GM19238 (cell line): Measurements from ENCODE around the gene IL24.
A peak's percentile ranks its signal among the peaks of the same experiment; 100 is the strongest.
"Not testable (repeated sequence)": the region's sequence is repeated elsewhere in the genome, so short reads cannot be mapped to it uniquely, and the experiment has no call there.

Experiments used
- DNase-seq: peaks from one replicate; pipeline ENCODE4 v3.0.0; 2011; ENCODE audit warnings: low spot score; ENCODE audit not compliant: insufficient read length

The IL24 gene

DNA sequence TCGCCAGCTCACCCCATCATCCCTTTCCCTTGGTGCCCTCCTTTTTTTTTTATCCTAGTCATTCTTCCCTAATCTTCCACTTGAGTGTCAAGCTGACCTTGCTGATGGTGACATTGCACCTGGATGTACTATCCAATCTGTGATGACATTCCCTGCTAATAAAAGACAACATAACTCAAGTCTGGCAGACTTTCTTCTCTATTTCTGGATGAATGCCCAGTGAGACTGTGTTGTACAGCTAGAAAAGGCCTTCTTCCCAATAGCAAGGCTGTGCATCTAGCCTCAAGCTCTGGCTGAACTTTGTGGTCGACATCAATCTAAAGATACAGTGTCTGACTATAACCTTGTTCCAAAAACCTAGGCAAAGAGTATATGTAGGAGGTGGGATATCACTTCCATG is 6.4 kb downstream of the IL24 start:
- DNase-seq = no peak

DNA sequence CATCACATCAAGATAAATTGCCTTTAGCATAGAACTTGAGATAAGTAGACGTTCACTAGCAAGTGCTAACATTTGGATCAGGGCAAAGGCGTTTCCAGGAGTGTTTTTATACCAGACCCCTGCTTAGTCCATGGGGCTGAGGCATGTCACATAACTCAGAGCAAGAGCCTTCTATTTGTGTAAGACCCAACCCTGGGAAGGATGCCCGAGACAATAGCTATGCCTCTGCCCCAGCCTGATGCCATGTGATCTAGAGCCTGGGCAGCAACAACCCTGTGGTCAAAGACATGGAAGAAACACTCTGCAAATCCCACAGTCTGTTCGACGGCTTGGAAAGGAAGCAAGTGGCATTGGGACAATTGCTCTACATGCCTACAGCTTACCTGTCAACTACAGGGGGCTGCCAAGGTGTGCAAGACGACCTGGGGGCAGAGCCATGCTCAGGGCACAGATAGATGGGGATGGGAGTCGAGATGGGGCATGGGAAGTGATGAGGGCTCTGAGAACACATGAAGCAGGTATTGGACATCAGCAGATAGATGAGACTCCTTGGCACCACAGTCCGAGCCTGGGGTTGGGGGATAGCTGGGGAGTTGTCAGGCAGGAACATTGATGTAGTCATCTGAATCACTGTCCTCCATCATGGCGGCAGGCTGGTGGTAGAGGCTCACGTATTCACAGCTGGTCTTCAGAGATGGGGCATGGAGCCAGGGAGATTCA is 7.3 kb downstream of the IL24 start:
- DNase-seq = no peak

DNA sequence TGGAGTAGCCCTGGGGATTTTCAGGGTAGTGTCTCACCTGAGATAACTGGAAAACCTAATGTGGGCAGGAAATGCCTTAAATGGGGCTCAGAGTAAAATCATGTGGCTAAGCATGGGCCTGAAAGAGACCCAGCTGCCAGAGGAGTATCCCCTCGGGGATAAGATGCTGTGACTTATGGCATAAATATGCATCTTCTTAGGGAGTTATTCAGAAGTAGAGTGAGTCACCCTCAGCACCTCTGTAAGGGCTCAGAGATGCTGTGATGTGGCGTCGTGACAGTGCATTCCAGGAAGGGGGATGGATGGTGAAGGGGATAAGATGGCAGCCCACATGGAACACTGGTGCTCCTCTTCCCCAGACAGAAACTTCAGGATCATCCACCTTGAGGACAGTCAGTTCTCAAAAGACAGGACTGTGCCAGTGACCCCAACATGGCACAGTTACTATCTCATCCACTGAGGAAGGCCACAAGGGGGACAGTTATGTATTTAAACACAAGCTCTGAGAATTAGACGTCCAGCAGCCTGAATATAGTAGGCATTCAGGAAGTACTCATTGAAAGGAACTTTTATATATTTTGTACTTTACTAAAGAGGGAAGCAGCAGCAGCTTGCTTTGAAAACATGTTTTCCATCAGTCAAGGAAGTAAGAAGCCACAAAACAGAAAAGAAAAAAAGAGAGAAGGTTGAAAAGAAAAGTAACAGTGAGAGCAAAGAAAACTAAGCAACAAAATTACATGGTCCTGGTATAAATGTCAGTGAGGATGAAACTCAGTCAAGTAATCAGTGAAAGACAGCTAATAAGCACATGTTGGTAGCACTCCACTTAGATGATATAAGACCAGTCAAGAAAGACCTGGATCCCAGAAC is 8.3 kb downstream of the IL24 start:
- DNase-seq = no peak

DNA sequence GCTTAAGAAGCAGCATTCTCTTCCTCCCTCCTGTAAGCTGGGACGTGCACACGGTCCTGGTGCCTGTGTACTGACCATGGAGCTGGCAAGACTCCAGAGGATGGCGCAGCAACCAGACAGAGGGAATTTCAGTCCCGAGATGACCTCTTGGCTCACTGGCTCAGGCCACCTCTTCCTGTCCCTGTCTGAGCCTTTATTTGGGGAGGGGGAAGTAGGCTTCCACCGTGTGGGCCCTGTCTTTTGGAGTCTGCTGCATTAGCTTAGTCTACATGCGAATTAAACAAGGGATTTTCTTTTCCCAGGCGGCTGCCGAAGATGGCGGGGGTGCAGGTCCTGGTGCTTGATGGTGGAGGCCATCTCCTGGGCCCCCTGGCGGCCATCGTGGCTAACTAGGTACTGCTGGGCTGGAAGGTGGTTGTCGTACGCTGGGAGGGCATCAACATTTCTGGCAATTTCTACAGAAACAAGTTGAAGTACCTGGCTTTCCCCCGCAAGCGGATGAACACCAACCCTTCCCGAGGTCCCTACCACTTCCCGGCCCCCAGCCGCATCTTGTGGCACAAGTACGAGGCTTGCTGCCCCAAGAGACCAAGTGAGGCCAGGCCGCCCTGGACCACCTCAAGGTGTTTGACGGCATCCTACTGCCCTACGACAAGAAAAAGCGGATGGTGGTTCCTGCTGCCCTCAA is 10.2 kb downstream of the IL24 start:
- no peak for DNase-seq

DNA sequence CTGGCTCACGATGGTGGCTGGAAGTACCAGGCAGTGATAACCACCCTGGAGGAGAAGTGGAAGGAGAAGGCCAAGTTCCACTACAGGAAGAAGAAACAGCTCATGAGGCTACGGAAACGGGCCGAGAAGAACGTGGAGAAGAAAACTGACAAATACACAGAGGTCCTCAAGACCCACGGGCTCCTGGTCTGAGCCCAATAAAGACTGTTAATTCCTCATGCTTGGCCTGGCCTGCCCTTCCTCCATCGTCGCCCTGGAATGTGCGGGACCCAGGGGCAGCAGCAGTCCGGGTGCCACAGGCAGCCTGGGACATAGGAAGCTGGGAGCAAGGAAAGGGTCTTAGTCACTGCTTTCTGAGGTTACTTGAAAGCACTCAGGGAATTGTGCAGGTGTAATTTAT is 10.8 kb downstream of the IL24 start:
- no peak for DNase-seq

DNA sequence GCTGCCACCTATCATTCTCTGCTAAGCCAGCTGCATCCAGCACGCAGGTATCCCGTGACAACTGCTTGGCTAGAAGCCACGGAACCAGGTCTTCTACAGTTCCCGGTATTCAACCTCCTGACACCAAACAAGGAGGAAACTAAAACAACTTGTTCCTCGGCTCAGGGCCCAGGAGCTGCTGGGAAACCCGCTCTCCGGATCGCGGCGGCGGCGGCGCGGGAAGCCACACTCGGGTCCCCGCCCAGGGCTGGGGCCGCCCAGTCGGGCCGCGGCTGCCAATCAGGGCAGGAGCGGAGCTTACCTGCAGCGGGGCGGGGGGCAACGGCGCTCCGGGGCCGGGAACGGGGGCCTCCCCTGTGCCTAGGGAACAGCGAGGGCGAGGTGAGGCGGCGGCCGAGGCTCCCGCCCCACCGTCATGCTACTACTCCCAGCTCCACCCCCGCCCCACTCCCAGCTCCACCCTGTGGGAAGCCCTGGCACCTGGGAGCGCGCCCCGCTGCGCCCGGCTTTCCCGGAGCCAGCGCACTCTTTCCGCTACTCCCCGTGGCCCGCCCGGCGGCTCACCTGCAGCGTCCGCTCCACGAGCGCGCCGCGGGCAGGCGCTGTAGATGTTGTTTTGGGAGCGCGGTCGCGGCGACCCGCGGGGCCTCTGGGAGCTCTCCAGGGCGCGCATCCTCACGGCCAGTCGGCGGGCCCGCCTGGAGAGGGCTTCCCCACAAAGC is 12.1 kb downstream of the IL24 start:
- DNase-seq = no peak

DNA sequence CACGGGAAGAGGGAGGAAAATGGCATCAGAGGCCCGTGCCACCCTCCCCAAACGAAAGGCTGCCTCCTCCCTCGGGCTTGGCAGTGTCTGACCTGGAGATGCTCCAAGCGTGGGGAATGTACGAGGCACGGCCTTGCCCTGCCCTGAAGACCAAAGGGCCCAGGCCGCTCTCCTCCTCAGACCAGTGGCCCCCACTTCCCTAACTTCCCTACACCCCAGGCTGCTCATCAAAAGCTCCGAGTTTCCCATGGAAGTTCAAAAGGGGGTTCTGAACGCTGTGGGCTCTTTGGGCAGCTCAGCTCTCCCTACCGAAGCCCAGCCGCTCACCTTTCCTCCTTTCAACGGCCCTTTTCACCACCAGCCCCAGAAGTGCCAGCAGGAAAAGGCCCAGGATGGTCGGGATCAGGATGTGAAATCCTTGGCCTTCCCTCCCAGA is 12.7 kb downstream of the IL24 start:
- DNase-seq = no peak

DNA sequence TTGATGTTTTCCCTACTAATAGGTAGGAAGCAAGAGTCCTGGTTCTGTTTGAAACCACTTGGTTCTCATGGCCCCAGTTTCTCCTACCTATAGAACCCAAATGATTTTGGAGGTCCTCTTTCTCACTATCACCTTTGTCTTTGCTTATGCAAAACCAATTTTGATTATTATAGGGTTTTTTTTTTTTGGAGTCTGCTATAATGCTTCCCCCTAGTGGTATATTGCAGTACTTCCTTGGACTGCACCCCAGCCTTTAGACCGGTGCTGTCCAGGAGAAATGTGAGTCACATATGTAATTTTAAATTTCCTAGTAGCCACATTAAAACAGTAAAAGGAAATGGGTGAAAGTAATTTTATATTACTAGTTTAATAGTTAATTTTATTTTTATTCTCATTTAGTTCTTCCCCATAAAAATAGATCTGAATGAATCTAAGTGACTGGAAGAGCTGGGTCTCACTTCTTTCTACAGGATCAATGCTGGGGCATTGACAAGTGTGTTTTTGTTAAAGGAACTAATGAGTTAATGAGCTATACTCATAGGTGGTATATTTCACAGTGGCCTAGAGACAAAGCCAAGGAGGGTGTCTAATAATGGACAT is 13.9 kb downstream of the IL24 start:
- DNase-seq = no peak

DNA sequence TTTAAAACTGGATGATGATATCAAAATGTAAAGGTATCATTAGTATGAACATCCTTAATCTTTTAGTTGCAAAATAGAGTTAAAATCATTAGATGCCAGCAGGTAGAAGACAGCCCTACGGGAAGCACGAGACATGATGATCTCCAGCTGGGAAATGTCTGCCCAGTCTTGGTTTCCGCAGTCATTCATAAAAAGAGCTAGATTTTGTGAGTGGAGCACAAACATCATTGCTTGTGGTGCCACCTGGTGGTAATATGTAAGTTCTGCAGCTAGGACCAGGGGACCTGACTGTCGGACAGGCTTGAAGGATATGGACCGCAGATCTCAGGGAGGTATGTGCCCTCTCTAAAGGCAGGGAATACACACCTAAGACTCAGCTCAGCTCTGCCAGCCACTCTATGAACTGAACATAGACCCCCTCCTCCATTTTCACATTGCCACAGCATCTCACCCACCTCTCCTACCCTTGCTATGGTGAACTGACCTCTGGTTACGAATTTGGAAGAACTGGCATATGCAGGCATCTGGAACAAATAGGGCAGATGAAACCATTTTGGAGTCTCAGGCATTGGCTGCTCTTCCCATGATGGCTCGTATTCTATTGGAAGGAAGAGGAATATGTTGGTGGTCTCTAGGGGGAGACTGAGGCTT is 15.3 kb downstream of the IL24 start:
- peak; percentile 60 for DNase-seq

DNA sequence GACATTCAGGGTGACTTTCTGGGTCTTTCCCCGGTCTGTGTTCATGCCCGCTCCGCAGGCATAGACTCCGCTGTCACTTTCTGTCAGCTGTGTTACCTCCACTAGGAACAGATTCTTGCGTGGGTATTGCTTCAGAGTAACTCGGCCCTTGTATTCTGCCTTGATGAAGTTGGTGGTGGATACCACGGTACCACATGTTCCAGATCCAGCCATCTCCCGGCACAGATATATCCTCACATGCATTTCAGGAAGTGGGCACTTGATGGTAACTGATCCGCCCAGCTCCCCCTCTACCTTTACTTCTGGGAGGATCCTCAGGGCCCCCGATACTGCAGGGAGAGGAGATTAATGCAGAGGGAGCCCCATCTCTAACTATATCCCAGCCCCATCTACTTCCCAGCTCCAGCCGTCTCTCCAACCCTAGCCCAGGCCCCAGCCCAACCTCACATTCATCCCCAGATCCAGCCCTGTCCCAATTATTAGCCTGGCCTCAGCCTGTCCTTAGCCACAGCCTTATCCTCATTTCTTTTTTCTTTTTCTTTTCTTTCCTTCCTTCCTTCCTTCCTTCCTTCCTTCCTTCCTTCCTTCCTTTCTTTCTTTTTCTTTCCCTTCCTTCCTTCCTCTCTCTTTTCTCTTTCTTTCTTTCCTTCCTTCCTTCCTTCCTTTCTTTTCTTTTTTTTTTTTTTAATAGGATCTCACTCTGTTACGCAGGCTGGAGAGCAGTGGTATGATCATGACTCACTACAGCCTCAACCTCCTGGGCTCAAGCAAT is 16.7 kb downstream of the IL24 start:
- DNase-seq = no peak

DNA sequence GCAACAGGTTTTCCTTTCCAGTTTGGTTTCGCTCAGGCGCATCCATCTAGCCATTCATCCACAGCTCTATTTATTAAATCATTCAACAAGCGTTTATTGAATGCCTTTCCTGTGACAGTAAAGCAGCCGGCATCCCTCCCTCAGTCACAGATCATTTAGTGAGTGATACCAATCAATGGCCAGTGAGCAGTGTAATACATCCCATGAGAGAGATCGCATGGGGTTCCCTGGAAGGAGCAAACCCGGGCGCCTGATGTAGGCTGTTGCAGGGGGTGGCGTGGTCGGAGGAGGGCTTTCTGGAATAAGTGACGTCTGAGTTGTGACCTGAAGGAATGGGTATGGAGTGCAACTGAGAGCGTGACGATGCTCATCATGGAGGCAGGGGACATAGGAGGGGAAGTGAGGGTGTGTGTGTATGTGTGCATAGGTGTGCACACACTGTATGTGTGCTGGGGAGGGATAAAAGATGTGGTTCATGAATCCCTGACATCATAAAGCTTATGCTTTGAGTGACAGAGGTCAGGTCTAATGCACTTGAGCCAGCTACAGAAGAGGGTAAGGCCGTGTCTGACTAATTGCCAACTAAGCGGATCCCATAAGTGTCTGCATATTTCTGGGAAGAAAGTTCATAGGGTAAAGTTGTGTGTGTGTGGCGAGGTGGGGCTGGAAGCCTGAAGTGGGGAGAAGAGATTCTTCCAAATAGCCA is 17.9 kb downstream of the IL24 start:
- DNase-seq = no peak

DNA sequence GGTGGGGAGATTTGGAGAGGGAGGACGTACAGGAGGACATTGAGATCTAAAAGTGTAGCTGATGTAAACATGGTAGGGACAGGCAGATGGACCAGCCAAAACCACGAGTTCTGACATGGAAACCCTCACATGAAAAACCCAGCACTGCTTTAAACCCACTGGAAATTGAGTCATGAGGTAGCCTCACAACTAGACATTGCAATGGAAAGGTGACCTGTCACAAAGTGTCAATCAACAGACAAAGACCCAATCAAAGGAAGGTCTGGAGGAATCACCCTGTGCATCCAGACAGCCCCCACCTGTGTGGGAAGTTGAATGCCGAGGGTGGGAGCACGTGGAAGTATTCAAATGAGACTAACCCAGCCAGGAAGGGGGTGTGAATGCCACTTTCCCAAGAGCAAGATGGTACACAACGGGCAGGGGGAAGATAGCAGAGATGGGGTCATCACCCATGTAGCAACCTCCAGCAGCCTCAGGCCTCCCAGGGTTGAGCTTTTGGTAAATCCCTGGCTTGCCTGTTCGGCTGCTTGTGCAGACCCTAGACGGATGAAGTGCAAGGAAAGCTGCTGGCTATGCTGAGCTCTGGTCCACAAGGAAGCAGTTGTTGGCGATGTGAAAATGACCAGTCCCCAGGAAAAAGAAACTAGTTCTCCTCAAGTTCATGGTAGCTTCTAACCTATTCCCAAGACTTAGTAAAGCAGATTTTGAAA is 18.9 kb downstream of the IL24 start:
- no peak for DNase-seq

DNA sequence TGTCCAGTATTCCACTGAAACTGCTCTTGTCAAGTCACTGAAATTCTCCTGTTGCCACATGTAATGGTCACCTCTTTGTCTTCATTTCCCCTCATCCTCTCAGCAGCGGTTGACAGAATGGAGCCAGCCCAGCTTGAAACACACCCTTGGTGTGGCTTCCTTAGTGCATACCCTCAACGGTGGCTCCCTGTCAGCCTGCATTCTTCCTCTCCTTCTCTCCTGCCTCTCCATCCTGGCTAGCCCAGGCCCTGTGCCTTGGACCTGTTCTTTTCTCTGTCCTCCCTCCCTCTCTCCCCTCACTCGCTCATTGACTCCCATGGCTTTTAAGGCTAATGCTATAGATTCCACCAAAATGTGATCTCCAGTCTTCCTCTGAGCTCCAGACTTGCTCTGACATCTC is 20.8 kb downstream of the IL24 start:
- DNase-seq = no peak

DNA sequence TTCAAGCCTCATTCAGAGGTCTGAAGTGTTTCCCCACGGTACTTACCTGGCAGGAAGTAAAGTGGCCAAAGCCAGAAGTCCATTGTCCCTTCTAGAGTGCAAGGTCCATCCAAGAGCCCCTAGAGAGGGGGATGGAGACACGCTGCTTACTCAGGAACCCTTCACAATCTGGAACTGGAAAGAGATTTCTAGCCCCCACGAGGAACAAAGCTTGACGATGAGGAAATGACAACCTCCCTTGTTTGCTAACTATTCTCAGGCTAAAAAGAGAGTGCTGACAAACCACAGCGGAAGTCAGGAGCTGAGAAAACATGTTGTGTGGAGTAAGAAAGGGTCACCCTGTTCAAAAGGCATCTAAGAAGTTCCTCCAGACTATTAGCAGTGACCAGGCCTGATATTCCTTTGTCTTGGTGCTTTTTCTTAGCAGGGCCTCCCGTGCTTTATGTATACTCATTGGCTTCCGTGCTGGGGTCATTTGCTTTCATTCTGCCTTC is 24.6 kb downstream of the IL24 start, which contains the start of gene FCMR:
TSS of gene FCMR (minus strand) at position 170 of the 494 bp plus-strand sequence. CDS start at position 83, 87 bp downstream.
- DNase-seq = no peak

DNA sequence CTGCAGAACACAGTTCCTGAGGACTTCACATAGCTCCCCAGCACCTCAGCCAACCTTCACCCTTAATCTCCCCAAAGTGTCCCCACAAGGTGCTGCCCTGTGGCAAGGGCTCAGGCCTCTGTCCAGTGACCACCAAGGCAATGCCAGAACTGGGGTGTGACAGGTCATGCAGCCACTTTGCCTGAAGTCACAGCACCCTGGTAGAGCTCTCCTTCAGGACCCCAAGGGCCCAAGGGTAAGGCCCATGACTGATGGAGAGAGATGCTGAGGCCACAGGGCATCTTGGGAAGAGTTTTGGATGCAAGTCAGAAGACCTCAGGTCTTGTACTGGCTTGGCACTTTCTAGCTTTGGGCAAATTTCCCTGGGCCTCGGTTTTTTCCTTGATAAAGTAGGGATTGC is 25.3 kb downstream of the IL24 start:
- DNase-seq = no peak

DNA sequence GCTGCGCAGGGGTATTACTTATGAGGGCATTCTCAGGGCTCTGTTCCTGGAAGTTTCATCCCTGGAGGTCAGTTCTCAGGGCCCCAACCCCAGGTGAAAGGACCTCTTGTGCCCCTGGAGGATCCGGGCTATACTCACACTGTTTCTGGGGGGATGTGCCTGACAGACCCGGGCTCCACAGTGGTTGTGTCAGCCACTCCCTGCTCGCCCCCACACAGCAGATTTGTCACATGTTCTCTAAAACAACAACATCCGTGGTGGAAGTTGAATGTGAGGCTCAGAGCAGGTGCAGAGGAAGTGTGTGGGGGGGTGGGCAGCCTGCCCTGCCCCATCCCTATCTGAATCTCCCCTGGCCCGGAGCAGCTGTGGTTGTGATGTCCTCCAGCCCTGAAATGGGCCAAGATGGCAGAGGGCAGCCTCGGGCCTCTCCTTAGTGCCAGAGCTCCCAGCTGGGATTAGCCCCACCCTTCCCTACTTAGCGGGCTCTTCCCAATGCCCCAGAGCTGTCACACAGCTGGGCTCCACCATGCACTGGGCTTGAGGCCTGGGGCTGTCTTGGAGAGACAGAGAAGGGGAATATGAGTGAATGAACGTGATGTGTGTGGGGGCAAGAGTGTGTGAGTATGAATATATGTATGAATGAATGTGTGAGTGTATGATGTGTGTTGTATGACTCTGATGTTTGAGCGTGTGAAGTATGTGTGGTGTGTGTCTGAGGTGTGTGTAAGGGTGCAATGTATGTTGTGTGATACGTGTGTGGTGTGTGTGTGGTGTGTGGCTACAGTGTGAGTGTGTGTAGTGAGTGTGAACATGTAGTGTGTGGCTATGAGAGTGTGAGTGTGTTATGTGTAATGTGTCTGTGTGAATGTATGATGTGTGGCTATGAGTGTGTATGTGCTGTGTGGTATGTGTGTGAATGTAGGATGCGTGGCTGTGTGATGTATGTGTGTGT is 26.0 kb downstream of the IL24 start:
- DNase-seq = no peak

DNA sequence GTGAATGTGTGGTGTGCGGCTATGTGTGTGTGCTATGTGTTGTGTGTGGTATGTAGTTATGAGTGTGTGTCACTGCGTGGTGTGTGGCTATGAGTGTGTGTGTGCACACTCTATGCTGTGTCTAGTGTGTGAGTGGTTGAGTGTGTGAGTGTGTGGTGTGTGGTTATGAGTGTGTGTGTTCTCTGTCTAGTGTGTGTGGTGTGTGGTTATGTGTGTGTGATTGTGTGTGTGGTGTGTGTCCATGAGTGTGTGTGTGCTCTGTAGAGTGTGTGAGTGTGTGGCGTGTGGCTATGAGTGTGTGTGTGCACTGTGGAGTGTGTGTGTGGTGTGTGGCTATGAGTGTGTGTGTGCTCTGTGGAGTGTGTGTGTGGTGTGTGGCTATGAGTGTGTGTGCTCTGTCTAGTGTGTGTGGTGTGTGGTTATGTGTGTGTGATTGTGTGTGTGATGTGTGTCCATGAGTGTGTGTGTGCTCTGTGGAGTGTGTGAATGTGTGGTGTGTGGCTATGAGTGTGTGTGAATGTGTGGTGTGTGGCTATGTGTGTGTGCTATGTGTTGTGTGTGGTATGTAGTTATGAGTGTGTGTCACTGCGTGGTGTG is 26.8 kb downstream of the IL24 start:
- not testable (repeated sequence) for DNase-seq
